Neutrophil (primary cell): ENCODE results near the gene EGFR.

Source experiments
- H3K27ac ChIP-seq: fragments of 200-600 bp; sonication (generic); 2 replicates; pipeline ENCODE4 v1.5.1; 2016; ENCODE audit warnings: mild to moderate bottlenecking, moderate library complexity
- H3K27me3 ChIP-seq: fragments of 200-600 bp; sonication (generic); 2 replicates; pipeline ENCODE4 v1.6.0; 2016; ENCODE audit warnings: mild to moderate bottlenecking
- H3K36me3 ChIP-seq: fragments of 200-600 bp; sonication (generic); 2 replicates; pipeline ENCODE4 v1.5.1; 2017
- H3K4me1 ChIP-seq, 2 experiments: fragments of 200-600 bp in 1 of 2; sonication (generic) in 1 of 2; 1 replicate in 1 of 2; 2 replicates in 1 of 2; pipeline versions ENCODE4 v1.5.1 to v1.6.1; 2013 to 2016; ENCODE audit warnings: low read depth in 1 of 2, low read length in 1 of 2, mild to moderate bottlenecking in 1 of 2, moderate library complexity in 1 of 2; ENCODE audit not compliant: control insufficient read depth in 1 of 2, insufficient read depth in 1 of 2
- H3K4me3 ChIP-seq, 2 experiments: fragments of 200-600 bp in 1 of 2; sonication (generic) in 1 of 2; 1 replicate in 1 of 2; 2 replicates in 1 of 2; pipeline ENCODE4 v1.5.1; 2013 to 2016; ENCODE audit warnings: low read depth in 1 of 2, low read length in 1 of 2, mild to moderate bottlenecking in 1 of 2, moderate library complexity in 1 of 2
- H3K9me3 ChIP-seq: fragments of 200-600 bp; sonication (generic); 2 replicates; pipeline ENCODE4 v1.5.1; 2016
- TF ChIP-seq, protein P1 (sequence below): fragments of 200-600 bp; sonication (generic); IDR thresholded peaks from 2 replicates; pipeline ENCODE4 v1.5.1; 2016; ENCODE audit warnings: antibody characterized with exemption

EGFR gene

DNA sequence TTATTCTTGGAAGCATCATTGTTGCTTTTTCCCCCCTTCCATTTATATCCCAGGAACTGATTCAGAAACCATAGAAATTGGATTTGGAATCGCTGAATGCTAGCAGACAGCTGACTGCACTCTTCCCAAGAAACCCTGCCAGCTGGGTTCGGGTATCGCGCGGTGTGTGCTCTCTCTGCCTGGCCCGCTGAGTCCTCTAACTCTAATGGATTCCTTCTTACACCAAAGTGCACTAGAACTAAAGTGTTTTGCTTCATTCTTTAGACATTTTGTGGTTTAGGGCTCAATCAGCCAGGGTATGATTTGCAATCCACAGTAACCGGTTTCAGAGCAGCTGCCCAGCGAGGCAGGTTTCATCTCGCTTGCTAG is 92.2 kb downstream of the EGFR start:
- no peak overlapping the region for H3K4me3 ChIP-seq
- H3K4me1 ChIP-seq, result no peaks in the 10 kb centered on the region
- no peaks in the 10 kb centered on the region for H3K36me3 ChIP-seq
- TF ChIP-seq, protein P1, sequence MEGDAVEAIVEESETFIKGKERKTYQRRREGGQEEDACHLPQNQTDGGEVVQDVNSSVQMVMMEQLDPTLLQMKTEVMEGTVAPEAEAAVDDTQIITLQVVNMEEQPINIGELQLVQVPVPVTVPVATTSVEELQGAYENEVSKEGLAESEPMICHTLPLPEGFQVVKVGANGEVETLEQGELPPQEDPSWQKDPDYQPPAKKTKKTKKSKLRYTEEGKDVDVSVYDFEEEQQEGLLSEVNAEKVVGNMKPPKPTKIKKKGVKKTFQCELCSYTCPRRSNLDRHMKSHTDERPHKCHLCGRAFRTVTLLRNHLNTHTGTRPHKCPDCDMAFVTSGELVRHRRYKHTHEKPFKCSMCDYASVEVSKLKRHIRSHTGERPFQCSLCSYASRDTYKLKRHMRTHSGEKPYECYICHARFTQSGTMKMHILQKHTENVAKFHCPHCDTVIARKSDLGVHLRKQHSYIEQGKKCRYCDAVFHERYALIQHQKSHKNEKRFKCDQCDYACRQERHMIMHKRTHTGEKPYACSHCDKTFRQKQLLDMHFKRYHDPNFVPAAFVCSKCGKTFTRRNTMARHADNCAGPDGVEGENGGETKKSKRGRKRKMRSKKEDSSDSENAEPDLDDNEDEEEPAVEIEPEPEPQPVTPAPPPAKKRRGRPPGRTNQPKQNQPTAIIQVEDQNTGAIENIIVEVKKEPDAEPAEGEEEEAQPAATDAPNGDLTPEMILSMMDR, result no peak
- H3K27me3 ChIP-seq, result no peaks in the 10 kb centered on the region
- H3K27ac ChIP-seq, result no peak overlapping the region
- no peaks in the 10 kb centered on the region for H3K9me3 ChIP-seq

DNA sequence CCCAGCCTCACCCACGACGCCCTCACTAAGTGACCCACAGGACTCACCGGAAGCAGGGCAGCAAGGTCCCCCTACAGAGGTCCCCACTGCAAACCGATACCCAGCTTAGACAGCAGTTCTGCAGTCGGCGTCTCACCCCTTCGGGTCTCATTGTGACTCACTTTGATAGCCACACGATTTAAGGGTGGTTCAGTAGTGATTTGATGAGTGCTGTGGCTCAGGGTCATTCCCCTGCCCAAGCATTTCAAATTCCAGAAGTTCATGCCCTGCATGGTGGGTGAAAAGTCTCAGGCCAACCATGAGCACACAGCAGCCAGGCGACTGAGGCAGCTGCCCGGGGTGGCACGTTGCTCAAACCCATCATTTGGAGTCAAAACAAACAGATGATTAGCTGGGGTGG is 93.2 kb downstream of the EGFR start:
- no peaks in the 10 kb centered on the region for H3K36me3 ChIP-seq
- no peaks in the 10 kb centered on the region for H3K4me1 ChIP-seq
- no peaks in the 10 kb centered on the region for H3K9me3 ChIP-seq
- H3K4me3 ChIP-seq, result no peak overlapping the region
- H3K27ac ChIP-seq, result no peak overlapping the region
- TF ChIP-seq, protein P1, result no peak
- H3K27me3 ChIP-seq, result no peaks in the 10 kb centered on the region

DNA sequence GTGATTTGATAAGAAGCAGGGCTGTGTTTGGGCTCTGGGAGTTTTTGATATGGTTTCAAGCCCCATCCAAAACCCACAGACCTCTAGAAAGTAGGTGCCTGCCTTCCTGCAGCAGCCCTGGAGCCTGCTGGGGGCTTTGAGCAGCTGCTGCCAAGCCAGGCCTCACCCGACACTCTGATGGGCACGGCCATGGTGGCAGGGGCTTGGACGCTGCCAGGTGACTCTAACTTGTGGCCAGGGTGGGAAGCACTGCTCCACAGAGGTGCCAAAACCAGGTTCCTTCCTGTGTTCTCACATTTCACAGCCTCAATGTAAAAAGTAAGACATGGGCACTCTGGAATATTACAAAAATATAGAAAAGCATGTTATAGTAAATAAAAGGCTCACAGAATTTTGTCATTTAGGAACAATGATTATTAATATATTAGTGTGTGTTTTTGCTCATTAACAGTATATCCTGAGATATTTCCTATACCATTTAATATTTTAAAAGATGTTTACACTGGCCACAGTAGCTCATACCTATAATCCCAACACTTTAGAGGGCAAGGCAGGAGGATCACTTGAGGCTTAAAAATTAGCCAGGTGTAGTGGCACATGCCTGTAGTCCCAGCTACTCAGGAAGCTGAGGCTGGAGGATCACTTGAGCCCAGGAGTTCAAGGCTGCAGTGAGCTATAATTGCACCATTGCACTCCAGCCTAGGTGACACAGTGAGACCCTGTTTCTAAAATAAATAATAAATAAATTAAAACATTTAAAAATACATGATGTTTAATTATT is 95.1 kb downstream of the EGFR start:
- H3K27me3 ChIP-seq, result no peaks in the 10 kb centered on the region
- H3K4me1 ChIP-seq, result no peaks in the 10 kb centered on the region
- TF ChIP-seq, protein P1, result no peak
- H3K27ac ChIP-seq, result no peak overlapping the region
- H3K36me3 ChIP-seq, result no peaks in the 10 kb centered on the region
- H3K4me3 ChIP-seq, result no peak overlapping the region
- H3K9me3 ChIP-seq, result no peaks in the 10 kb centered on the region

DNA sequence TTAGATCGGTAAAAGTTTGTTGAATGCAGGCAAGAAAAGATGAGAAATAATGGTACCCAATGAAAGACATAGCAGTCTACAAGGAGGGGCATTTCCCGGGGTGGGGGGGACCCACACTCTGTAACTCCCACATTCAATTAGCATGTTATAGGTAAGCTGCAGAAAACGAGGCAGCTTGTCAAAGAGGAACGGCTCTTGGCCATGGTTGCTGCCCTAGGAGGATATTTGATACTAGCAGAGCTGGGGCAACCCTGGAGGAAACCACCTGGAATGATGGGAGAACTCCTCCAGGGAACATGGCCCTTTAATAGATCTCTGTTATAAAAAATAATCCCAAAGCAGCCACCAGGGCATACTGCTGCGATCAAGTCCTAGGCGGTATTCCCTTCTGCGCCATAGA is 98.5 kb downstream of the EGFR start:
- Histone ChIP-seq H3K9me3 (no peaks in the 10 kb centered on the region), H3K4me1 (no peaks in the 10 kb centered on the region), H3K4me3 (no peak overlapping the region), H3K36me3 (no peaks in the 10 kb centered on the region), H3K27ac (no peak overlapping the region), H3K27me3 (no peaks in the 10 kb centered on the region)
- TF ChIP-seq, protein P1, result no peak

DNA sequence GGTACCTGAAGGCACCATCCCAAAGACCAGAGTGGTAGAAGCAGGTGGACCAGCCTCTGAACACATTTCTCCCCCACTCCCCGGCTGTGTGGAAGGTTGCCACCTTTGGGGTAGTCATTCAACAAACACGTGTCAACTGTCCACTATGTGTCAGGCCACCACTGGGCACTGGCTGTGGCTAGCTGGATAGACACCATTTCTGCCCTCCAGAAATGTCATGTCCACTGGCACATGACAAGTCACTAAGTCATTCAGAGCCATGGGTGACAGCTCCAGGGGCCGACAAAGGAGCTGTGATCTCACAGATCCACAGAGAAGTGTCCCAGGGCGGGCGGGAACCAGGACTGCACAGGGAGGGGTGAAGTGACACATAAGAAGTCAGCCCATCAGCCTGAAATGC is 99.6 kb downstream of the EGFR start:
- TF ChIP-seq, protein P1, result no peak
- Histone ChIP-seq H3K27me3 (no peaks in the 10 kb centered on the region), H3K27ac (no peak overlapping the region), H3K36me3 (no peaks in the 10 kb centered on the region), H3K4me3 (no peak overlapping the region), H3K4me1 (no peaks in the 10 kb centered on the region), H3K9me3 (no peaks in the 10 kb centered on the region)
